GM12865 (cell line): ENCODE data around the gene CDS2.

Experiments
- DNase-seq: peaks from one replicate; pipeline ENCODE4 v3.0.0; 2010; ENCODE audit warnings: low read depth
- H3K4me3 ChIP-seq: 2 replicates; pipeline ENCODE4 v1.5.1; 2011; ENCODE audit warnings: mild to moderate bottlenecking, low read depth, low read length, control low read depth
- TF ChIP-seq, protein P1 (sequence below): IDR thresholded peaks from 2 replicates; pipeline ENCODE4 v1.5.1; 2011; ENCODE audit warnings: low read length, control low read depth, low read depth, inconsistent platforms; ENCODE audit not compliant: insufficient read depth; ENCODE audit errors: missing control alignments

Gene CDS2

DNA sequence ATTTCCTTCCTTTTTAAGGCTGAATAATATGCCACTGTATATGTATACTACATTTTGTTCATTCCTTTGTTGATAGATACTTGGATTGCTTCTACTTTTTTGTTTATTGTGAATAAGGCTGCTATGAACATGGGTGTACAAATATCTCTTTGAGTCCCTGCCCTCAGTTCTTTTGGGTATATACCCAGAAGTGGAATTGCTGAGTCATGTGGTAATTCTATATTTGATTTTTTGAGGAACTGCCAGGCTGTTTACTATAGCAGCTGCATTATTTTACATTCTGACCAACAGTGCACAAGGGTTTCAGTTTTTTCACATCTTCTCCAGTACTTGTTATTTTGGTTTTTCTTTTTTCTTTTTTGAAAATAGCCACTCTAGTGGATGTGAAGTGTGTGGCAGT is 34.1 kb downstream of the CDS2 start:
- no peak overlapping the region for H3K4me3 ChIP-seq
- TF ChIP-seq, protein P1, sequence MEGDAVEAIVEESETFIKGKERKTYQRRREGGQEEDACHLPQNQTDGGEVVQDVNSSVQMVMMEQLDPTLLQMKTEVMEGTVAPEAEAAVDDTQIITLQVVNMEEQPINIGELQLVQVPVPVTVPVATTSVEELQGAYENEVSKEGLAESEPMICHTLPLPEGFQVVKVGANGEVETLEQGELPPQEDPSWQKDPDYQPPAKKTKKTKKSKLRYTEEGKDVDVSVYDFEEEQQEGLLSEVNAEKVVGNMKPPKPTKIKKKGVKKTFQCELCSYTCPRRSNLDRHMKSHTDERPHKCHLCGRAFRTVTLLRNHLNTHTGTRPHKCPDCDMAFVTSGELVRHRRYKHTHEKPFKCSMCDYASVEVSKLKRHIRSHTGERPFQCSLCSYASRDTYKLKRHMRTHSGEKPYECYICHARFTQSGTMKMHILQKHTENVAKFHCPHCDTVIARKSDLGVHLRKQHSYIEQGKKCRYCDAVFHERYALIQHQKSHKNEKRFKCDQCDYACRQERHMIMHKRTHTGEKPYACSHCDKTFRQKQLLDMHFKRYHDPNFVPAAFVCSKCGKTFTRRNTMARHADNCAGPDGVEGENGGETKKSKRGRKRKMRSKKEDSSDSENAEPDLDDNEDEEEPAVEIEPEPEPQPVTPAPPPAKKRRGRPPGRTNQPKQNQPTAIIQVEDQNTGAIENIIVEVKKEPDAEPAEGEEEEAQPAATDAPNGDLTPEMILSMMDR, result no peak
- DNase-seq, result no peak

DNA sequence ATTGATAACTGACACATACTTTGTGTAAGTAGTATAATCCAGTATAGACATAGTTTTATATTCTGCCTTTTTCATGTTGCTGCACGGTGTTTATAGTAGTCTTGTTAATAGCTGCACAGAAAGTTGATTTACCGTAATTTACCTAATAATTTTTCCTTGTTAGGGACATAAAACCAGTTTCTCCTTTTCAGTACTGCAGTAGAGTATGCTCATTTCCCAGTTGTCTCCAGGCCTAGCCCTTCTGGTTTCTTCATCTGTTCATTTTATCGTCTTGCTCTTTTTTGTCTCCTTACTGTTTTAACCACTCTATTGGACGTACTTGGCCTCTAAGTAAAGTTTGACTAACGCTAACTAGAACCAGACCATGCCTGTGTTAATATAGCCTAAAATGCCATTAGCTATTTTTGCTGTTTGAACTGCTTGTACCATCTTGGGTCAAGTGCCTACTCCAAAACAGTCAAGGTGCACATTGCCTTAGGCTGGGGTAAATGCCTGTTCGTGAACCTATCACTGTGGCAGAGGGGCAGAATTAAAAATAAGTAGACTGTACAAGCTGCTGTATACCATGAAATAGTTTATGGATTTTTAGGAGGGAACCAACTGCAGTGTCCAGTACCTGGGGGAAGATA is 34.8 kb downstream of the CDS2 start:
- no peak for DNase-seq
- TF ChIP-seq, protein P1, result no peak
- H3K4me3 ChIP-seq, result no peak overlapping the region

DNA sequence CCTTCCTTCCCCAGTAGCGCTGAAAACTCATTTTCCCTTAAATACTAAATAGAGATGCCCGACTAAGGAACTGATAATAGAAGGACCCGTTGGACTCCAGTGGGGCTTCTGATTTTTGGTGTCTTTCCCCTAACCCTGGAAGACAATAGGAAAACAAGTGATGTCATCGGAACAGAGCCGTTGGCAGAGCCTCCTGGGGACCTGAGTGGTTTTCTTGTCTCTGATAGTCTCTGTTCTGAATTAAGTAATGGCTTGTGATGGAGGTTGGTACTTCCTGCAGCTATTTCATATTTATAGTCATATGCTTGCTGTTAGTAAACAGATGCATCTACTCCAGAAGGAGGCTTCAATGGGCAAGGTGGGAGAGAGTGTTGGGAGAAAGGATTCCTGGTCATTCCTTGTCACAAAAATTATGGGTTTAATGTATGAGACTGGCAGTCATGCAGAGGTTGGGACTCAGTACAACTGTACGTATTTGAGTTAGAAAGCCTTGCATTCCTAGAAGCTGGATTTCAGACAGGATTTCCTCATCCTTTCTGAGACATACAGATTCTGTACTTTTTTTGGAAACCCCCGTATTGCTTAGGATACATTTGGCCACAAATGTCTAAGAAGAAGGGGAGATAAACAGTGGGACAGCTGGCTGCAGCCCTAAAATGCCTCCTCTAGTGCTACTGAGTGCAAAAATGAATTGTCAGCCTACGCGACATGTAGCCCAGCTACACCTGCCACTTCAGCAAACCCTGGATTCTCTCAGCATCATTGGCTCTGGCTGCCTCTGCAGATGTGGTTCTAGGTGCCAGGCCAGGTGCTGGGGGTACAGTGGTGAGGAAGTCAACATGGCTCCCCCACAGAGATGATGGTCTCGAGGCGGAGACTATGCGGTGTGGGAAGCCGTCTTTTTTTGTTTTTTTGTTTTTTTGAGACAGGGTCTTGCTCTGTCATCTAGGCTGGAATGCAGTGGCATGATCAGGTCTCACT is 38.1 kb downstream of the CDS2 start:
- no peak for DNase-seq
- no peak overlapping the region for H3K4me3 ChIP-seq
- TF ChIP-seq, protein P1, result no peak

DNA sequence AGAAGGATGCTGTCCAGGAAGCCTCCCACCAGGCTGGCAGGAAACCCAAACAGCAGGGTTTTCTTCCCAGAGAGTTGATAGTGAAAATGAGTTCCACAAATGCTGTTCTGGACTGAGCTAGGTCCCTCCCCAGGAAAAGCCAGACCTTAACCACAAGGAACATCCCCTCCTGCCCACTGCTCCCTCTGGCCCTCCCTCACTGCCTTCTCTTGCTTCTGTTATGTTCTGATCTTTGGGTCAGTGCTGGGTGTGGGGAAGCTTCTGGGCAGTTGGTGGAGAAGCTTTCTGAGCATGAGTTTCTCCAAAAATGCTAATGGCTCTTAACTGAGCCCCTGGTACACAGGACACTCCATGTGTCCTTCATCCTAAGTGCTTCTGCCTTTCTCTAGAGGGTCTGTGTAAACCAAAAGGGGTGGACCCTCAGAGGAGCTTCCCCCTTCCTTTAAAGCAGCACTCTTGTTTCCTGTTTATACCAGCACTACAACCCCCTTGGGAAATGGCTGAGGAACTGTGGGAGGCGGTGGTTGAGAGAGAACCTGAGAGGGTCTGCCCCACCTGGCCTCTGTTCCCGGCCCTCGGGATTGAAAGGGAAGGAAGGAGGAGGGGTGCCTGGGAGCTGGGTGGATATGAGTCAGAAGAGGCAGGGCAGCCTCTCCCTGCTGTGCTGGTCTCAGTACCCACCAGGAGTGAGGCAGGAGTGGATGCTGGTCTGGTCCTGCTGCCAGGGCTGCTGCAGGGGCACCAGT is 42.0 kb downstream of the CDS2 start:
- TF ChIP-seq, protein P1, result no peak
- H3K4me3 ChIP-seq, result no peak overlapping the region
- DNase-seq, result no peak

DNA sequence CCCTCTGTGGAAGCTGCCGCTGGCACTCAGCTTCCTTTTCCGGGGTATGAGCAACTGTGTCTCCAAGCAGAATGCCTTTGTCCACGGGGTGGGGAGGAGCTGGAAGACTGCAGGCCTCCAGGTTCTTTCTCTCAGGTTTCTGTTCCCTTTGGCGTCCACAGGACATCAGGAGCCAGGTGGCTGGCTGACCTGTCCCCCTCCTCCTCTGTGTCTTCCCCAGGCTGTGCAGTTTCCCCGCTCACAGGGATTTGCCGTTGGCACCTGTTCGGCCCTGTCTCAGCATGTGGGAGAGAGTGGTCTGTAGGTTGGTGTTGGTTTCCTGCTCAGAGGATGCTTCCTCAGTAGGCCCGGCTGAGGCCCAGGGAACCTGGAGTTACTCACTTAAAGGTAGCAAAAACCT is 43.5 kb downstream of the CDS2 start:
- H3K4me3 ChIP-seq, result no peak overlapping the region
- TF ChIP-seq, protein P1, result no peak
- no peak for DNase-seq

DNA sequence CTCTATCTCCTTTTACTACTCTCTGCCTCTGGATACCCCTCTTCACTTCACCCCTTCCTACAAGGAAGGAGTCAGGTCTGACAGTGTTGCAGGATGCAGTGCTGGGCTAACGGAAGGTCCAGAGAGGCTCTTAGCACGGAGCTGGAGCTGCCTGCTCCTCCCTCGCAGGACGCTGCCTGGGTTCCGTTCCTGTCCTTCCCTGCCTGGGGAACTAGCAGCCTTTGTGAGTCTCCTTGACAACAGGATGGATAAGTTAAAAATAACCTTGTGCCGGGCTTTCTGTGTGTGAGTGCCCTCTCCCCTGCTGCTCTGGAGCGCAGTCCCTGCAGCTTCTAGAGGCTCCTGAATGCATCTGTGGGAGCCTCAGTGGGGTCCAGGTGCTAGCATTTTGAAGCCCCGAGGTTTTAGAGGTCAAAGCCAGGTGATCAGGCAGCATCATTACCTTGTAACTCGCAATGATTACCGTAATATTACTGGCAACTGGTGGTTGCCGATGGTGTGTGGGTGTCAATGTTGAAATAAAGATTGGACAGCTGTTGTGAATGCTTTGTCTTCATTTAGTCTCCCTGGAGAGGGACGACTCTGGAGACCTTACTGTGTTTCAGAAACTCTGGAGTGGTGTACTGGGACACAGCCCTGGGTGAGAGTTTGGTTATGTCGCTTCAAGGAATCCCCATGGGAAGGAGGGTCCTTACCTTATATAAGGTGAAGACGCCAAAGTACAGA is 44.4 kb downstream of the CDS2 start:
- TF ChIP-seq, protein P1, result no peak
- no peak for DNase-seq
- no peak overlapping the region for H3K4me3 ChIP-seq
